Right atrium auricular region (tissue), 2 donors: ENCODE measurements around the gene ASPN. TPM values are rescaled to one million over a fixed set of nuclear protein-coding genes. Genes with fewer than 3 reads are reported as not detected.

Source experiments
- DNase-seq: peaks from one replicate; pipeline ENCODE4 v3.0.0-alpha.2; 2019; ENCODE audit warnings: low spot score
- H3K27ac ChIP-seq, 2 donors: fragments of 200-600 bp; sonication (generic); 1 replicate in 1 of 2; 2 replicates in 1 of 2; pipeline ENCODE4 v1.5.1; 2016 to 2019
- H3K27me3 ChIP-seq, 2 donors: fragments of 200-600 bp; sonication (generic); one replicate each; pipeline versions ENCODE4 v1.5.1 to v1.6.0; 2017 to 2019
- H3K36me3 ChIP-seq: fragments of 200-600 bp; sonication (generic); one replicate; pipeline ENCODE4 v1.5.1; 2016
- H3K4me1 ChIP-seq, 2 donors: fragments of 200-600 bp; sonication (generic); one replicate each; pipeline versions ENCODE4 v1.5.1 to v1.6.0; 2017 to 2019
- H3K4me3 ChIP-seq, 2 donors: fragments of 200-600 bp; sonication (generic); 1 replicate in 1 of 2; 2 replicates in 1 of 2; pipeline ENCODE4 v1.5.1; 2017 to 2019; ENCODE audit warnings: mild to moderate bottlenecking in 1 of 2, moderate library complexity in 1 of 2
- H3K9me3 ChIP-seq, 2 donors: fragments of 200-600 bp; sonication (generic); one replicate each; pipeline ENCODE4 v1.5.1; 2019
- total RNA-seq, 2 donors: library from RNA; depleted of rRNA; stranded (reverse); fragments of >200 nt; gene quantifications; one replicate each; pipeline ENCODE4 v1.1.0, GENCODE V29; 2016
- TF ChIP-seq, protein P1 (sequence below), 2 donors: fragments of 200-600 bp; sonication (generic); IDR thresholded peaks; one replicate each; pipeline ENCODE4 v1.5.1; 2019; ENCODE audit warnings: antibody characterized with exemption in 2 of 2

Gene ASPN
- total RNA-seq, 2 donors from 2014 or later: 3.9 to 29.0 TPM

DNA sequence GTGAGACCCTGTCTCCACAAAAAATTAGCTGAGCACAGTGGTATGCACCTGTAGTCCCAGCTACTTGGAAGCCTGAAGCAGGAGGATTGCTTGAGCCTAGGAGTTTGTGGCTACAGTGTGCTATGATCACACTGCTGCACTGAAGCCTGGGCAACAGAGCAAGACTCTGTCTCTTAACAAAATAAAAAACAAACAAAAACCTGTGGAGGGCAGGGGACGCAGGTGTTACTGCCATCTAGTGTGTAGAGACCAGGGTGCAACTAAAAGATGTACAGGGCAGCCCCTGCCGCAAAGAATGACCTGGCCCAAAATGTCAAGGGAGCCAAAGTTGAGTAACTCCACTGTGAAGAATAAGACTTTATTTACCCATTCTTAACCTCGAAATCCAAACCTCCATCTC is 27.1 kb downstream of the ASPN start:
- TF ChIP-seq, protein P1, sequence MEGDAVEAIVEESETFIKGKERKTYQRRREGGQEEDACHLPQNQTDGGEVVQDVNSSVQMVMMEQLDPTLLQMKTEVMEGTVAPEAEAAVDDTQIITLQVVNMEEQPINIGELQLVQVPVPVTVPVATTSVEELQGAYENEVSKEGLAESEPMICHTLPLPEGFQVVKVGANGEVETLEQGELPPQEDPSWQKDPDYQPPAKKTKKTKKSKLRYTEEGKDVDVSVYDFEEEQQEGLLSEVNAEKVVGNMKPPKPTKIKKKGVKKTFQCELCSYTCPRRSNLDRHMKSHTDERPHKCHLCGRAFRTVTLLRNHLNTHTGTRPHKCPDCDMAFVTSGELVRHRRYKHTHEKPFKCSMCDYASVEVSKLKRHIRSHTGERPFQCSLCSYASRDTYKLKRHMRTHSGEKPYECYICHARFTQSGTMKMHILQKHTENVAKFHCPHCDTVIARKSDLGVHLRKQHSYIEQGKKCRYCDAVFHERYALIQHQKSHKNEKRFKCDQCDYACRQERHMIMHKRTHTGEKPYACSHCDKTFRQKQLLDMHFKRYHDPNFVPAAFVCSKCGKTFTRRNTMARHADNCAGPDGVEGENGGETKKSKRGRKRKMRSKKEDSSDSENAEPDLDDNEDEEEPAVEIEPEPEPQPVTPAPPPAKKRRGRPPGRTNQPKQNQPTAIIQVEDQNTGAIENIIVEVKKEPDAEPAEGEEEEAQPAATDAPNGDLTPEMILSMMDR (IDR thresholded peaks at IDR 0.05): no peak
- DNase-seq: no peak
- Histone ChIP-seq H3K27me3 (no peaks in the 10 kb centered on the region), H3K27ac (no peak overlapping the region), H3K36me3 (no peaks in the 10 kb centered on the region), H3K9me3 (no peaks in the 10 kb centered on the region), H3K4me1 (no peaks in the 10 kb centered on the region), H3K4me3 (no peak overlapping the region)

DNA sequence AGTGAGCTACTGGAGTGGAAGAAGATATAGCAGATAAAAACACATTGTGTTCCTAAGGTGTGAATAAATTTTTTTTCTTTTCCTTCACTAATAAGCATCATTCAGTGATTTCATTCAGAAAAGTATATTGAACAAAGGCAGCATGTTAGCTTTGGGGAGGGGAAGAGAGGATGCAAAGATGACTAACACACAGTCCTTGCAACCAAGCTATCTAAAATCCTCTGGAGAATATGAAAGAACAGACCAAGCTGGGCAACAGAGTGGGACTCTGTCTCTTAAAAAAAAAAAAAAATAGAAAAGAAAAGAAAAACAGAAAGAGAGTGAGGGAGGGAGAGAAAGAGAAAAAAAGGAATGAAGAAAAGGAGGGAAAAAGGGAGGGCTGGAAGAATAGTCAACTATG is 35.8 kb downstream of the ASPN start:
- TF ChIP-seq, protein P1 (IDR thresholded peaks at IDR 0.05): no peak
- no peak overlapping the region for H3K27ac ChIP-seq
- H3K9me3 ChIP-seq: no peaks in the 10 kb centered on the region
- H3K4me3 ChIP-seq: no peak overlapping the region
- H3K4me1 ChIP-seq: no peaks in the 10 kb centered on the region
- DNase-seq: no peak
- H3K36me3 ChIP-seq: no peaks in the 10 kb centered on the region
- H3K27me3 ChIP-seq: no peaks in the 10 kb centered on the region

- H3K9me3 ChIP-seq: no peaks in the 10 kb centered on the region
- H3K27ac ChIP-seq: no peak overlapping the region
- H3K4me1 ChIP-seq: no peaks in the 10 kb centered on the region
- H3K4me3 ChIP-seq: no peak overlapping the region
- no peak for DNase-seq
- TF ChIP-seq, protein P1 (IDR thresholded peaks at IDR 0.05): no peak
- no peaks in the 10 kb centered on the region for H3K36me3 ChIP-seq
- H3K27me3 ChIP-seq: no peaks in the 10 kb centered on the region
These were observed 37.5 kb downstream of the ASPN start for GRCh38 chr9:92444841-92445240.

- TF ChIP-seq, protein P1 (IDR thresholded peaks at IDR 0.05): no peak
- DNase-seq: no peak
- Histone ChIP-seq H3K4me3 (no peak overlapping the region), H3K27me3 (no peaks in the 10 kb centered on the region), H3K36me3 (no peaks in the 10 kb centered on the region), H3K27ac (no peak overlapping the region), H3K4me1 (no peaks in the 10 kb centered on the region), H3K9me3 (no peaks in the 10 kb centered on the region)
These were observed 41.6 kb downstream of the ASPN start for GRCh38 chr9:92440751-92441046.

GRCh38 chr9:92439921-92440750 is 42.2 kb downstream of the ASPN start:
- no peak overlapping the region for H3K27ac ChIP-seq
- no peaks in the 10 kb centered on the region for H3K4me1 ChIP-seq
- no peaks in the 10 kb centered on the region for H3K36me3 ChIP-seq
- TF ChIP-seq, protein P1 (IDR thresholded peaks at IDR 0.05): no peak
- DNase-seq: no peak
- no peak overlapping the region for H3K4me3 ChIP-seq
- H3K9me3 ChIP-seq: no peaks in the 10 kb centered on the region
- H3K27me3 ChIP-seq: no peaks in the 10 kb centered on the region
